HG03342 (cell line): ENCODE data around the gene SLC19A1.

Experiments used
- ATAC-seq: cut with Tn5 transposase; IDR thresholded peaks from one replicate; pipeline ENCODE4 v1.9.1; 2021; ENCODE audit warnings: mild to moderate bottlenecking, moderate library complexity; ENCODE audit not compliant: unreplicated experiment

The SLC19A1 gene

GRCh38 chr21:45481566-45481965, 60.7 kb downstream of the SLC19A1 start:
- ATAC-seq: no peak

- no peak for ATAC-seq
Observed at GRCh38 chr21:45480701-45481500, 61.3 kb downstream of the SLC19A1 start.

- no peak for ATAC-seq
Observed at GRCh38 chr21:45479691-45480675, 62.3 kb downstream of the SLC19A1 start.

- ATAC-seq: no peak
Observed at GRCh38 chr21:45478816-45479669, 63.2 kb downstream of the SLC19A1 start.

GRCh38 chr21:45478115-45478801, 64.0 kb downstream of the SLC19A1 start:
- ATAC-seq: no peak

- ATAC-seq: no peak
Observed at GRCh38 chr21:45477176-45478114, 64.8 kb downstream of the SLC19A1 start.

GRCh38 chr21:45476582-45476981, 65.7 kb downstream of the SLC19A1 start:
- ATAC-seq: no peak

GRCh38 chr21:45475797-45476570, 66.3 kb downstream of the SLC19A1 start:
- no peak for ATAC-seq

- no peak for ATAC-seq
Observed at GRCh38 chr21:45475004-45475685, 67.1 kb downstream of the SLC19A1 start.

GRCh38 chr21:45474323-45474950, 67.8 kb downstream of the SLC19A1 start:
- no peak for ATAC-seq

- no peak for ATAC-seq
Observed at GRCh38 chr21:45473496-45474322, 68.5 kb downstream of the SLC19A1 start.

GRCh38 chr21:45472445-45473365, 69.5 kb downstream of the SLC19A1 start:
- no peak for ATAC-seq

GRCh38 chr21:45471525-45472221, 70.6 kb downstream of the SLC19A1 start:
- ATAC-seq: no peak

GRCh38 chr21:45470773-45471524, 71.3 kb downstream of the SLC19A1 start:
- no peak for ATAC-seq
